ENCODE data around the gene NFATC2.

- TF ChIP-seq CTCF (IDR thresholded peaks at IDR 0.05) (no peak), POLR2A (IDR thresholded peaks at IDR 0.05) (no peak)
Measured at GRCh38 chr20:51394706-51395105, 147.8 kb downstream of the NFATC2 start.

Measured in uterus (tissue), 2 donors.